GM12891 (cell line): ENCODE results near the gene CEP43.

Experiments used
- POLR2A ChIP-seq: IDR thresholded peaks from 2 replicates; pipeline ENCODE4 v1.6.1; 2011; ENCODE audit warnings: low read depth, low read length, control low read depth
- POLR2AphosphoS5 ChIP-seq: IDR thresholded peaks from 2 replicates; pipeline ENCODE4 v1.6.1; 2011; ENCODE audit warnings: low read depth, low read length, control low read depth
- POU2F2 ChIP-seq: IDR thresholded peaks from 2 replicates; pipeline ENCODE4 v1.6.1; 2011; ENCODE audit warnings: low read depth, mild to moderate bottlenecking, control low read depth, low read length, moderate library complexity
- TAF1 ChIP-seq: IDR thresholded peaks from 2 replicates; pipeline ENCODE4 v1.6.1; 2011; ENCODE audit warnings: low read depth, low read length, control low read depth

DNA sequence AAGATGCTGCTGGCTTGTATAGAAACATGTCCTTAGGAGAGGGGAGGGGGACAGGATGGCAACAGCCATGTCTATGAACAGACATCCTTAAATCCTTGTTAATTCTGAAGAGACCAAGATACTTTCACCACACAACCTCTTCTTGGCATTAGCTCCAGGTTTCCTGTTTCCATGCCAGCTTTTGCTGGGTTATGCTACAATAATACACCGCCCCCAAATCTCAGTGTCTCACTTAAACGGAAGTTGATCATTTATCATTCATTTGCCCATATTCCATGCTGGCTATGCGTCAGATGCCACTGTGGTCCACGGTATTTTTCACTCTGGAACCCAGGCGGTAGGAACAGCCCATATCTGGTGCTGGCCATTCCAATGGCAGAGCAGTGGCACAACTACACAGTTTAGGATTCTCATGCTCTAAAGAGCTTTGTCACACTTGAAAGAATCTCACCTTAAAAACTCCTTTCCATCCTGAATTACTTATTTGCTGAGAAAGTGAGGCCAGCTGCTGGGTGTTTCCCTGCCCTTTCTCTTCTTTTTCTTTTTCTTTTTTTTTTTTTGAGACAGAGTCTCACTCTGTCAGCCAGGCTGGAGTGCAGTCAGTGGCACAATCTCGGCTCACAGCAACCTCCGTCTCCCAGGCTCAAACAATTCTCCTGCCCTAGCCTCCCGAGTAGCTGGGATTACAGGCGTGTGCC is 39.1 kb upstream of the CEP43 start:
- TF ChIP-seq POLR2A (no peak), TAF1 (no peak), POLR2AphosphoS5 (no peak), POU2F2 (no peak)
